Left lobe of liver (tissue), 2 donors: ENCODE results near the gene GOPC. TPM values are rescaled to one million over a fixed set of nuclear protein-coding genes. Genes with fewer than 3 reads are reported as not detected.
"Not testable (repeated sequence)": the region's sequence is repeated elsewhere in the genome, so short reads cannot be mapped to it uniquely, and the experiment has no call there.

Experiments used
- ATAC-seq: fragments of 200-7000 bp; cut with Tn5 transposase; one replicate; pipeline ENCODE4 v1.9.1; 2020; ENCODE audit warnings: mild to moderate bottlenecking, moderate library complexity
- DNase-seq: peaks from one replicate; pipeline ENCODE4 v3.0.0-alpha.2; 2020; ENCODE audit warnings: low spot score
- total RNA-seq: library from RNA; stranded (reverse); gene quantifications from one replicate; pipeline ENCODE4 v1.2.1, GENCODE V29; 2021
- donor health status: DM: no; HTN: no; CAD: no; lungs with moderate emphysema.
- donor health status: DM: no; HTN: yes; CAD: no.

Gene GOPC
- total RNA-seq = 8.4 TPM

GRCh38 chr6:117602151-117602898 lies at the start of gene GOPC:
Gene GOPC (minus strand): TSS chr6:117602511. CDS start chr6:117602288, 223 bp downstream.
- DNase-seq (peak; percentile 97), ATAC-seq (peak; percentile 96)

GRCh38 chr6:117651984-117652383 lies 49.7 kb upstream of the GOPC start:
- ATAC-seq, DNase-seq: not testable (repeated sequence)

GRCh38 chr6:117642976-117643375 lies 40.7 kb upstream of the GOPC start:
- no peak for ATAC-seq
- no peak for DNase-seq

GRCh38 chr6:117637770-117638169 lies 35.5 kb upstream of the GOPC start:
- no peak for DNase-seq
- no peak for ATAC-seq

GRCh38 chr6:117629119-117629660 lies 26.9 kb upstream of the GOPC start:
- DNase-seq = no peak
- peak; percentile 52 for ATAC-seq

DNA sequence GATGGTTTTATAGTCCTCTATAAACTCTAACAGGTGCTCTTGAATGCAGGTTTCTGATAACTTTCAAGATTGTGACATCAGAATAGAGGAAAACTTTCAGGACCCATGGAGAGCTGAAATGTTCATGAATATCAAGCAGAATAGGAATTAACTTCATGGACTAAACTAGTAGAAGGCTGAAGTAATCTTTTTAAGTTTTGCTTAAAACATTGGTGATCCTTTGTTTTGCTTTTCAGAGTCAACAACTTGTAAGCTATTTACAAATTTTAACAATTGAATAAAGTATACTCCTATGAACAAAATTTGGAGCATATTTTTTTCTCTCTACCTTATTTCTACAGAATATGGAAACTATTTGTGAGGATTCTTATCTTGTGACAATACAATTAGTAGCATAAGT lies 25.2 kb upstream of the GOPC start:
- ATAC-seq (no peak), DNase-seq (no peak)

GRCh38 chr6:117624869-117625481 lies 22.7 kb upstream of the GOPC start:
- no peak for ATAC-seq

GRCh38 chr6:117619178-117619577 lies 16.9 kb upstream of the GOPC start:
- DNase-seq (no peak), ATAC-seq (no peak)

More at GRCh38 chr6:117624869-117625481, 22.7 kb upstream of the GOPC start:
- DNase-seq = no peak

- ATAC-seq (no peak), DNase-seq (no peak)
These were observed 15.1 kb upstream of the GOPC start for GRCh38 chr6:117617210-117618035.

DNA sequence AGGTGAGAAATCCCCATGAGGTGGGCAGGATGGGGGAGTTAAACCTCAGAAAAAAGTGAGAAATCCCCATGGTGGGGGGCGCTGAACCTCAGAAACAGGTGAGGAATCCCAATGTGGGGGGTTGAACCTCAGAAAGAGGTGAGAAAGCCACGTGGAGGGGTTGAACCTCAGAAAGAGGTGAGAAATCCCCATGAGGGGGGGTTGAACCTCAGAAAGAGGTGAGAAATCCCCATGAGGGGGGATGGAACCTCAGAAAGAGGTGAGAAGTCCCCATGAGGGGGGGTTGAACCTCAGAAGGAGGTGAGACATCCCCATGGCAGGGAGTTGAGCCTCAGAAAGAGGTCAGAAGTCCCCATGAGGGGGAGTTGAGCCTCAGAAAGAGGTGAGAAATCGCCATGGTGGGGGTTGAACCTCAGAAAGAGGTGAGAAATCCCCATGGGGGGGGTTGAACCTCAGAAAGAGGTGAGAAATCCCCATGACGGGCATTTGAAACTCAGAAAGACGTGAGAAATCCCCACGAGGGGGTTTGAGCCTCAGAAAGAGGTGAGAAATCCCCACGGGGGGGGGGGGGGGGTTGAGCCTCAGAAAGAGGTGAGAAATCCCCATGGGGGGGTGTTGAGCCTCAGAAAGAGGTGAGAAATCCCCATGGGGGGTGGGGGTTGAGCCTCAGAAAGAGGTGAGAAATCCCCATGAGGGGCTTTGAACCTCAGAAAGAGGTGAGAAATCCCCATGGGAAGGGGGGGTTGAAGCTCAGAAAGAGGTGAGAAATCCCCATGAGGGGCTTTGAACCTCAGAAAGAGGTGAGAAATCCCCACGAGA lies 14.3 kb upstream of the GOPC start:
- ATAC-seq (no peak), DNase-seq (no peak)

GRCh38 chr6:117615750-117616390 lies 13.6 kb upstream of the GOPC start:
- DNase-seq (no peak), ATAC-seq (no peak)

DNA sequence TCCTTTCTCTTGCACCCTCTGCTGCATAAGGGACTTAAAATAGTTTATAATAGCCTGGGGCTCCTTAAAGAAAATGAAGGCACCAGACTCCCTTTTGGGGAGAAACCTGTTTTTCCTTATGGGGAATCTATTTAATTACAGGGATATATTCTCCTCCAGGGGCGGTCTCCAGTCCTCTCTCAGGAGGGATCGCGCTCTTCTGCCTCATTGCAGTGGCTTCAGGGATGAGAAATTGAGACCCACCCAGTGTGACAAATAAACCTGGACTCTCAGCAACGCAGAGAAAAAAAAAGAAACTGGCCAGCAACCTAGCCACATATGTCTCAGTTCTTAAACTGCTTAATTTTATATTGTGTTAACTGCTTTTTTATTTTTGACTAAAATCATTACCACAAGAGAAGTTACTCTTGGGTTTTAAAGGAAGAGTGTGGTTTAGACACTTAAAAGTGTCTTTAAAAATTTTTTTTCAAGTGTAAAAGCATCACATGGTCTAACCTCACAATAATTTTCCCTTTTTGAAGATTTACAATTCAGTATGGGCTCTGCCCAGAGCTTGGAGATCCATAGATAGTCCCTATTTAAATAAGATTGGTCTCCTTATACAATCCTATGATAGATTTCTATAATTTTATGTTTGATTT lies 11.7 kb upstream of the GOPC start:
- ATAC-seq = no peak
- no peak for DNase-seq

GRCh38 chr6:117607511-117607910 lies 5.2 kb upstream of the GOPC start:
- DNase-seq (no peak), ATAC-seq (no peak)

GRCh38 chr6:117605169-117605826 lies 3.0 kb upstream of the GOPC start:
- DNase-seq (no peak), ATAC-seq (peak; percentile 56)

DNA sequence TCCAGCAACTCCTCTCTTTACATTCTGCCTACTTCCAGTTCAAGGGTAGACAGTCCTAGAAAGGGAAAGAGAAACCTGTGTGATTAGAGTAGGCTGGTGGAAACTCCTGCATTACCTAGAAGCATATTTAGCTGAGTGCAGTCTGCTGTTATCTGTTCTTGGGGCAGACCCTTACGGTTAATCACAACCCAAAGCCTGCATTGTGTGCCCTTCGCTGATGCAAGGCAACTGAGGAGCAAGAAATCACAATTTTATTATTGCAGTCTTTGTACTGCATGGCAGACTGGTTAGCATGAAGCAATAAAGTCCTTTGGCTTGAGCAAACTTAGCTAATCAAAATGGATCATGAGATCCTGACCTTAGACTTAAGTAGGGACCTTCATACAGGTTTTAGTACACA lies 1.5 kb upstream of the GOPC start:
- DNase-seq (no peak), ATAC-seq (no peak)

DNA sequence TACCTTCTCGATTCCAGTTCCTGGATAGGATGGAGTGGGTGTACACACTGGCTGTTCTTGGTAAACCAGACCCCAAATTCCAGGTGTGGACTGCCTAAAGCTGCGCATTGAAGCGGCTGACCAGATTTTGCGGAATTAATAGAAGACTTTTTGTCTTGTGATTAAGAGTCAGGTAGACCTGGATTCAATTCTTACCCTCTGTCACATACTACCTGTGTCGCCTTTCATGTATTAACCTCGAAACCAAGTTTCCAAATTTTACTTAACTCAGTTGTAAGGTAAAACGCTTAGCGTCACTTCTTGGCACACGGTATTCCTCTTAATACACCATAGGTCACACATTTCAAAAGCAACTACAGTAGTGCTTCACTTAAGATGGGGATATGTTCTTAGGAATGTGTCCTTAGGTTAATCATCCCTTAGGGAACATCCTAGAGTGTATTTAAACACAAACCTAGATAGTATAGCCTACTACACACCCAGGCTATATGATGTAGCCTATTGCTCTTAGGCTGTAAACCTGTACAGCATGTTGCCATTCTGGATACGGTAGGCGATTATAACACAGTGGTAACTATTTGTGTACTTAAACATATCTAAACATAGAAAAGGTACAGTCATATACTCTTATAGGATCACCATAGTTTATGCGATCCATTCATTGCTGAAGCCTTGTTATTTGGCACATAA lies 733 bp upstream of the GOPC start:
- ATAC-seq = no peak
- no peak for DNase-seq

DNA sequence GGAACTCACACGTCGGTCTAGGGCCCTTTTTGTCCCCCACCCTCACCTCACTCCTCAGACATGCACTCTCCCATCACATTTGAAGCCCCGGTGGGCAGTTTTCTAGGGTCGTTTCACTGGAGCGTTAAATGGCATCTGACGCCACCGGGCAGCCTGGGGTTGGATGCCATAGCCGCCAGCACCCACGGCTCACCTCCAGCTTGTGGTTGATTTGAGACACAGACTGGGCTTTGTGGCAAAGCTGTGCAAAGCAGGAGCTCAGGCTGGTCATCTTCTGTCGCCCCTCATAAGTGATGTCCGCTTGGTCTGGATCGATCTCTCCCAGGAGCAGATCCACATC lies 530 bp downstream of the GOPC start:
- DNase-seq (no peak), ATAC-seq (peak; percentile 5)

- ATAC-seq (no peak), DNase-seq (no peak)
These were observed 2.1 kb downstream of the GOPC start for GRCh38 chr6:117600008-117600743.
